ENCODE measurements around the gene POLR2F. TPM values are rescaled to one million over a fixed set of nuclear protein-coding genes. Genes with fewer than 3 reads are reported as not detected.
"Not testable (repeated sequence)": the region's sequence is repeated elsewhere in the genome, so short reads cannot be mapped to it uniquely, and the experiment has no call there.

The POLR2F gene
- total RNA-seq, 1 experiment from 2014 or later, result 141 TPM

DNA sequence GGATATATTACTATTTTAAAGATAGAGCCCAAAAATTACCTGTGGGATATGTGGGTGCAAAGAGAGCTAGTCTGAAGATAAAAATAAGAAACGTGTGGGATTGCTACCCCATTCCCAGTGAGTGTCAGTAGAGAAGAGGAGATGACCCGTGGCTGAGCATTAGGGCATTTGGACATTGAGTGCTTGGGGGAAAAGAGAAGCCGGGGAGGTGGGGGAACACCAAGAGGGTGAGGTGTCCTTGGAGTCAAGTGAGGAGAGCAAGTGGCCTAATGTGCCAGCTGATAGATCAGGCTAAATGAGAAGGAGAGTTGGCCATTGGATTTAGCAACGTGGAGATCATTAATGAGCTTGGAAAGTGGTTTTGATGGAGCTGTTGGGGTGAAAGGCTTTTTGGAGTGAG, 1.2 kb downstream of the POLR2F start:
- H3K79me1 ChIP-seq (ENCODE audit: insufficient read depth, low read depth, low read length, poor library complexity, severe bottlenecking), result peaks cover 7% of the 10 kb centered on the region
- H3K27ac Mint-ChIP-seq, result peak overlapping the region in 1 of 3 experiments; percentile 99; a peak in 1 of 7 replicates
- no peak overlapping the region for H3K56ac ChIP-seq (ENCODE audit: insufficient read length, low read depth, low read length)
- peak overlapping the region; percentile 100 for H3K4me3 Mint-ChIP-seq
- WGBS (ENCODE audit: extremely low coverage, insufficient read length, low lambda C conversion rate), result no CpG with 5 or more reads among the region's 4 CpGs
- no peak overlapping the region for H2AFZ ChIP-seq (ENCODE audit: low read length)
- H3K14ac ChIP-seq (ENCODE audit: insufficient read depth, low read length), result no peak overlapping the region
- H3K9ac ChIP-seq (ENCODE audit: extremely low read depth, insufficient read length, low read length), result no peak overlapping the region
- H2BK5ac ChIP-seq (ENCODE audit: insufficient read length, low read length), result no peak overlapping the region
- no peak overlapping the region for H2BK20ac ChIP-seq (ENCODE audit: low read depth, low read length, poor library complexity, severe bottlenecking)
- no peaks in the 10 kb centered on the region for H3K27me3 ChIP-seq (ENCODE audit: insufficient read depth, low read length)
- H2BK12ac ChIP-seq (ENCODE audit: insufficient read length, low read depth, low read length), result no peak overlapping the region
- H2BK120ac ChIP-seq (ENCODE audit: low read depth, low read length, poor library complexity, severe bottlenecking), result no peak overlapping the region
- H4K91ac ChIP-seq (ENCODE audit: insufficient read length, low read depth, low read length), result no peak overlapping the region
- H3K4me1 ChIP-seq (ENCODE audit: insufficient read depth, low read length), result no peaks in the 10 kb centered on the region
- TF ChIP-seq, protein P1, sequence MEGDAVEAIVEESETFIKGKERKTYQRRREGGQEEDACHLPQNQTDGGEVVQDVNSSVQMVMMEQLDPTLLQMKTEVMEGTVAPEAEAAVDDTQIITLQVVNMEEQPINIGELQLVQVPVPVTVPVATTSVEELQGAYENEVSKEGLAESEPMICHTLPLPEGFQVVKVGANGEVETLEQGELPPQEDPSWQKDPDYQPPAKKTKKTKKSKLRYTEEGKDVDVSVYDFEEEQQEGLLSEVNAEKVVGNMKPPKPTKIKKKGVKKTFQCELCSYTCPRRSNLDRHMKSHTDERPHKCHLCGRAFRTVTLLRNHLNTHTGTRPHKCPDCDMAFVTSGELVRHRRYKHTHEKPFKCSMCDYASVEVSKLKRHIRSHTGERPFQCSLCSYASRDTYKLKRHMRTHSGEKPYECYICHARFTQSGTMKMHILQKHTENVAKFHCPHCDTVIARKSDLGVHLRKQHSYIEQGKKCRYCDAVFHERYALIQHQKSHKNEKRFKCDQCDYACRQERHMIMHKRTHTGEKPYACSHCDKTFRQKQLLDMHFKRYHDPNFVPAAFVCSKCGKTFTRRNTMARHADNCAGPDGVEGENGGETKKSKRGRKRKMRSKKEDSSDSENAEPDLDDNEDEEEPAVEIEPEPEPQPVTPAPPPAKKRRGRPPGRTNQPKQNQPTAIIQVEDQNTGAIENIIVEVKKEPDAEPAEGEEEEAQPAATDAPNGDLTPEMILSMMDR (conservative IDR thresholded peaks at IDR 0.05), result no peak
- no peak overlapping the region for H3K4ac ChIP-seq (ENCODE audit: low read depth, low read length)
- H2BK15ac ChIP-seq (ENCODE audit: low read depth, low read length), result no peak overlapping the region
- H4K8ac ChIP-seq (replicated peaks; ENCODE audit: insufficient read length, low read depth, low read length), result no peak overlapping the region
- peaks cover 24 to 37% (median 31%) of the 10 kb centered on the region in 3 experiments for H3K36me3 Mint-ChIP-seq (ENCODE audit: insufficient read depth in 1 of 3, low read depth in 3 of 3)
- peak overlapping the region; percentile 97 for H3K4me2 ChIP-seq (ENCODE audit: insufficient read depth, insufficient read length, low read length)
- H3K4me1 Mint-ChIP-seq, result peaks cover 19 to 23% of the 10 kb centered on the region in 2 experiments
- H3K9me3 Mint-ChIP-seq, result no peaks in the 10 kb centered on the region
- H3K79me2 ChIP-seq (ENCODE audit: insufficient read depth, low read length), result peaks cover 6% of the 10 kb centered on the region; the same call in 1 of the 2 replicates
- no peak overlapping the region for H4K5ac ChIP-seq (ENCODE audit: insufficient read length, low read depth, low read length)
- DNase-seq, result no peak
- H3K27ac ChIP-seq (ENCODE audit: insufficient read length, low read depth, low read length), result no peak overlapping the region
- H4K20me1 ChIP-seq (ENCODE audit: control insufficient read depth, insufficient read depth, insufficient read length), result no peaks in the 10 kb centered on the region
- no peak overlapping the region for H3K23ac ChIP-seq (ENCODE audit: insufficient read length, low read depth, low read length)
- H3K9me3 ChIP-seq (ENCODE audit: control insufficient read depth, low read depth, low read length), result no peaks in the 10 kb centered on the region
- peaks cover 2% of the 10 kb centered on the region for H3K27me3 Mint-ChIP-seq (ENCODE audit: low read depth)
- no peak overlapping the region for H2AK5ac ChIP-seq (ENCODE audit: insufficient read length, low read length)
- H3K23me2 ChIP-seq (ENCODE audit: insufficient read length, low read depth, low read length, poor library complexity, severe bottlenecking), result peaks cover 13% of the 10 kb centered on the region
- H3T11ph ChIP-seq (ENCODE audit: low read length), result no peak overlapping the region
- H3K18ac ChIP-seq (ENCODE audit: insufficient read length, low read depth, low read length), result no peak overlapping the region

DNA sequence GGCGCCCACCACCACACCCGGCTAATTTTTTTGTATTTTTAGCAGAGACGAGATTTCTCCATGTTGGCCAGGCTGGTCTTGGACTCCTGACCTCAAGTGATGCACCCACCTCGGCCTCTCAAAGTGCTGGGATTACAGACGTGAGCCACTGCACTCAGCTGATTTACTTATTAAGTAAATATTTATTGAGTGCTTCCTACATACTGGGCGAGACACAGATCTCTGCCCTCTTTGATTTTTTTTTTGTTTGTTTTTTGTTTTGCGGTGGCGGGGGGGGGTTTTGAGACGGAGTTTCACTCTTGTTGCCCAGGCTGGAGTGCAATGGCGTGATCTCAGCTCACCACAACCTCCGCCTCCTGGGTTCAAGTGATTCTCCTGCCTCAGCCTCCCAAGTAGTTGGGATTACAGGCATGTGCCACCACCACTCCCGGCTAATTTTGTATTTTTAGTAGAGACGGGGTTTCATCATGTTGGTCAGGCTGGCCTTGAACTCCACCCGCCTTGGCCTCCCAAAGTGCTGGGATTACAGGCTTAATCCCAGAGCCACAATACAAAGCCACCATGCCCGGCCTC, 2.4 kb downstream of the POLR2F start:
- H3K4me3 Mint-ChIP-seq; H3K27me3 ChIP-seq (ENCODE audit: insufficient read depth, low read length); H2BK12ac ChIP-seq (ENCODE audit: insufficient read length, low read depth, low read length); H3K18ac ChIP-seq (ENCODE audit: insufficient read length, low read depth, low read length); H3K4me2 ChIP-seq (ENCODE audit: insufficient read depth, insufficient read length, low read length); H3K9me3 ChIP-seq (ENCODE audit: control insufficient read depth, low read depth, low read length); H3K23ac ChIP-seq (ENCODE audit: insufficient read length, low read depth, low read length); H3K9ac ChIP-seq (ENCODE audit: extremely low read depth, insufficient read length, low read length); H3K56ac ChIP-seq (ENCODE audit: insufficient read length, low read depth, low read length); H4K5ac ChIP-seq (ENCODE audit: insufficient read length, low read depth, low read length); H3K4me1 ChIP-seq (ENCODE audit: insufficient read depth, low read length); H3K14ac ChIP-seq (ENCODE audit: insufficient read depth, low read length); H3K9me3 Mint-ChIP-seq; H2BK15ac ChIP-seq (ENCODE audit: low read depth, low read length); H4K91ac ChIP-seq (ENCODE audit: insufficient read length, low read depth, low read length); H2BK20ac ChIP-seq (ENCODE audit: low read depth, low read length, poor library complexity, severe bottlenecking); H3K27ac Mint-ChIP-seq; H2BK120ac ChIP-seq (ENCODE audit: low read depth, low read length, poor library complexity, severe bottlenecking); H3K4ac ChIP-seq (ENCODE audit: low read depth, low read length); H3K27ac ChIP-seq (ENCODE audit: insufficient read length, low read depth, low read length); DNase-seq; H3K79me1 ChIP-seq (ENCODE audit: insufficient read depth, low read depth, low read length, poor library complexity, severe bottlenecking); H2BK5ac ChIP-seq (ENCODE audit: insufficient read length, low read length); H3K27me3 Mint-ChIP-seq (ENCODE audit: low read depth); H4K8ac ChIP-seq (replicated peaks; ENCODE audit: insufficient read length, low read depth, low read length); H4K20me1 ChIP-seq (ENCODE audit: control insufficient read depth, insufficient read depth, insufficient read length); H3T11ph ChIP-seq (ENCODE audit: low read length); H2AFZ ChIP-seq (ENCODE audit: low read length); H3K79me2 ChIP-seq (ENCODE audit: insufficient read depth, low read length); H2AK5ac ChIP-seq (ENCODE audit: insufficient read length, low read length): not testable (repeated sequence)
- WGBS (ENCODE audit: extremely low coverage, insufficient read length, low lambda C conversion rate), result no CpG with 5 or more reads among the region's 15 CpGs
- peaks cover 27 to 47% (median 40%) of the 10 kb centered on the region in 3 experiments for H3K36me3 Mint-ChIP-seq (ENCODE audit: insufficient read depth in 1 of 3, low read depth in 3 of 3)
- H3K23me2 ChIP-seq (ENCODE audit: insufficient read length, low read depth, low read length, poor library complexity, severe bottlenecking), result peaks cover 13% of the 10 kb centered on the region
- peaks cover 19 to 23% of the 10 kb centered on the region in 2 experiments for H3K4me1 Mint-ChIP-seq

Data from H9 (cell line).